Muscle of leg (tissue), 11 donors: Measurements from ENCODE around the gene THSD7A. TPM values are rescaled to one million over a fixed set of nuclear protein-coding genes. Genes with fewer than 3 reads are reported as not detected.
A peak's percentile ranks its signal among the peaks of the same experiment; 100 is the strongest.

ENCODE experiments used
- DNase-seq: peaks from one replicate; pipeline ENCODE4 v3.0.0; 2013
- H3K27ac ChIP-seq: one replicate; pipeline ENCODE4 v1.5.1; 2013; ENCODE audit warnings: mild to moderate bottlenecking, low read length, control low read depth
- H3K27me3 ChIP-seq: one replicate; pipeline ENCODE4 v1.6.1; 2013; ENCODE audit warnings: low read length; ENCODE audit not compliant: control insufficient read depth, insufficient read depth
- H3K36me3 ChIP-seq: one replicate; pipeline ENCODE4 v1.6.1; 2013; ENCODE audit warnings: low read length; ENCODE audit not compliant: control insufficient read depth, insufficient read depth
- H3K4me1 ChIP-seq: one replicate; pipeline ENCODE4 v1.6.1; 2013; ENCODE audit warnings: low read length; ENCODE audit not compliant: control insufficient read depth, insufficient read depth
- H3K4me3 ChIP-seq: one replicate; pipeline ENCODE4 v1.5.1; 2013; ENCODE audit warnings: low read length, control low read depth
- H3K9me3 ChIP-seq: replicated peaks from 2 replicates; pipeline ENCODE4 v1.6.1; 2013; ENCODE audit warnings: low read depth, low read length; ENCODE audit not compliant: control insufficient read depth
- WGBS: methylation state at CpG from one replicate; pipeline ENCODE4 v1.1.5; 2013; ENCODE audit warnings: missing lambda C conversion rate; ENCODE audit not compliant: insufficient coverage; 5-methylcytosine and 5-hydroxymethylcytosine counted together
- polyA plus RNA-seq, 8 donors: library from polyadenylated mRNA; unstranded; fragments of 120-200 nt; gene quantifications; one replicate each; pipeline versions ENCODE4 v1.2.1 to v1.2.3, GENCODE V29; 2013; ENCODE audit warnings: inconsistent platforms in 1 of 8, low replicate concordance in 1 of 8; ENCODE audit not compliant: insufficient read length in 8 of 8, insufficient read depth in 1 of 8
- total RNA-seq: library from RNA; stranded (reverse); fragments of 120-200 nt; gene quantifications from one replicate; pipeline ENCODE4 v1.2.4, GENCODE V29; 2013

Gene THSD7A
- total and polyA plus RNA-seq, 9 donors: 2.5 to 6.4 (median 3.6) TPM

DNA sequence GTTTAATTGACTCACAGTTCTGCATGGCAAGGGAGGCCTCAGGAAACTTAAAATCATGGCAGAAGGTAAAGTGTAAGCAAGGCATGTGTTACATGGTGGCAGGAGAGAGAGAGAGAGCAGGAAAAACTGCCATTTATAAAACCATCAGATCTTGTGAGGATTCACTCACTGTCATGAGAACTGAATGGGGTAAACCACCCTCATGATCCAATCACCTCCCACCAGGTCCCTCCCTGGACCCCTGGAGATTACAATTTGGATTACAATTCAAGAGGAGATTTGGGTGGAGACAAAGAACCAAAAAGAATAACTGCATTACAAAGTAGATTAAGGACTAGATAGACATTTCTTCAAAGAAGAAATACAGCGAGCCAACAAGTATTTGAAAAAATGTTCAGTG, 324.1 kb downstream of the THSD7A start:
- Histone ChIP-seq H3K27me3 (no peaks in the 10 kb centered on the region), H3K36me3 (no peaks in the 10 kb centered on the region), H3K9me3 (peaks cover 4% of the 10 kb centered on the region), H3K27ac (no peak overlapping the region), H3K4me1 (no peaks in the 10 kb centered on the region), H3K4me3 (no peak overlapping the region)
- DNase-seq: no peak
- WGBS: no CpG with 5 or more reads among the region's 1 CpG

- Histone ChIP-seq H3K9me3 (peaks cover 4% of the 10 kb centered on the region), H3K27ac (no peak overlapping the region), H3K4me1 (no peaks in the 10 kb centered on the region), H3K4me3 (no peak overlapping the region), H3K36me3 (no peaks in the 10 kb centered on the region), H3K27me3 (no peaks in the 10 kb centered on the region)
- DNase-seq: peak; percentile 32
Measured at GRCh38 chr7:11506417-11506816, 325.6 kb downstream of the THSD7A start.

- H3K9me3 ChIP-seq: peaks cover 4% of the 10 kb centered on the region
- no peaks in the 10 kb centered on the region for H3K36me3 ChIP-seq
- H3K27me3 ChIP-seq: no peaks in the 10 kb centered on the region
- no peak overlapping the region for H3K27ac ChIP-seq
- no peak for DNase-seq
- no peaks in the 10 kb centered on the region for H3K4me1 ChIP-seq
- no CpG with 5 or more reads among the region's 3 CpGs for WGBS
- H3K4me3 ChIP-seq: no peak overlapping the region
Measured at GRCh38 chr7:11505471-11505985, 326.5 kb downstream of the THSD7A start.

GRCh38 chr7:11492307-11492706, 339.7 kb downstream of the THSD7A start:
- H3K27ac ChIP-seq: no peak overlapping the region
- peak; percentile 5 for DNase-seq
- H3K27me3 ChIP-seq: no peaks in the 10 kb centered on the region
- H3K4me1 ChIP-seq: no peaks in the 10 kb centered on the region
- no peaks in the 10 kb centered on the region for H3K36me3 ChIP-seq
- no CpG with 5 or more reads among the region's 1 CpG for WGBS
- H3K9me3 ChIP-seq: no peaks in the 10 kb centered on the region
- no peak overlapping the region for H3K4me3 ChIP-seq

- Histone ChIP-seq H3K27me3 (no peaks in the 10 kb centered on the region), H3K27ac (no peak overlapping the region), H3K9me3 (no peaks in the 10 kb centered on the region), H3K36me3 (no peaks in the 10 kb centered on the region), H3K4me1 (no peaks in the 10 kb centered on the region), H3K4me3 (no peak overlapping the region)
- DNase-seq: no peak
- WGBS: 81% methylated on average over 3 of the region's 4 CpGs
Measured at GRCh38 chr7:11491811-11492210, 340.2 kb downstream of the THSD7A start.

GRCh38 chr7:11489280-11489679, 342.7 kb downstream of the THSD7A start:
- H3K4me1 ChIP-seq: no peaks in the 10 kb centered on the region
- H3K36me3 ChIP-seq: no peaks in the 10 kb centered on the region
- H3K9me3 ChIP-seq: no peaks in the 10 kb centered on the region
- no peaks in the 10 kb centered on the region for H3K27me3 ChIP-seq
- H3K4me3 ChIP-seq: no peak overlapping the region
- H3K27ac ChIP-seq: no peak overlapping the region
- no peak for DNase-seq

- WGBS: no CpG with 5 or more reads among the region's 2 CpGs
- peak; percentile 17 for DNase-seq
Measured at GRCh38 chr7:11486271-11486670, 345.7 kb downstream of the THSD7A start.

GRCh38 chr7:11485636-11486035, 346.4 kb downstream of the THSD7A start:
- H3K36me3 ChIP-seq: no peaks in the 10 kb centered on the region
- DNase-seq: peak; percentile 21
- H3K4me3 ChIP-seq: no peak overlapping the region
- H3K4me1 ChIP-seq: no peaks in the 10 kb centered on the region
- no peaks in the 10 kb centered on the region for H3K9me3 ChIP-seq
- H3K27me3 ChIP-seq: no peaks in the 10 kb centered on the region
- no peak overlapping the region for H3K27ac ChIP-seq

More at GRCh38 chr7:11486271-11486670, 345.7 kb downstream of the THSD7A start:
- Histone ChIP-seq H3K9me3 (no peaks in the 10 kb centered on the region), H3K27ac (no peak overlapping the region), H3K4me3 (no peak overlapping the region), H3K27me3 (no peaks in the 10 kb centered on the region), H3K4me1 (no peaks in the 10 kb centered on the region), H3K36me3 (no peaks in the 10 kb centered on the region)

- Histone ChIP-seq H3K36me3 (no peaks in the 10 kb centered on the region), H3K27ac (no peak overlapping the region), H3K27me3 (no peaks in the 10 kb centered on the region), H3K9me3 (no peaks in the 10 kb centered on the region), H3K4me1 (no peaks in the 10 kb centered on the region), H3K4me3 (no peak overlapping the region)
- DNase-seq: no peak
- WGBS: no CpG with 5 or more reads among the region's 3 CpGs
Measured at GRCh38 chr7:11480143-11480542, 351.9 kb downstream of the THSD7A start.

- no CpG with 5 or more reads among the region's 3 CpGs for WGBS
- Histone ChIP-seq H3K27me3 (no peaks in the 10 kb centered on the region), H3K9me3 (no peaks in the 10 kb centered on the region), H3K4me1 (no peaks in the 10 kb centered on the region), H3K27ac (no peak overlapping the region), H3K4me3 (no peak overlapping the region), H3K36me3 (no peaks in the 10 kb centered on the region)
- no peak for DNase-seq
Measured at GRCh38 chr7:11478882-11479281, 353.1 kb downstream of the THSD7A start.

DNA sequence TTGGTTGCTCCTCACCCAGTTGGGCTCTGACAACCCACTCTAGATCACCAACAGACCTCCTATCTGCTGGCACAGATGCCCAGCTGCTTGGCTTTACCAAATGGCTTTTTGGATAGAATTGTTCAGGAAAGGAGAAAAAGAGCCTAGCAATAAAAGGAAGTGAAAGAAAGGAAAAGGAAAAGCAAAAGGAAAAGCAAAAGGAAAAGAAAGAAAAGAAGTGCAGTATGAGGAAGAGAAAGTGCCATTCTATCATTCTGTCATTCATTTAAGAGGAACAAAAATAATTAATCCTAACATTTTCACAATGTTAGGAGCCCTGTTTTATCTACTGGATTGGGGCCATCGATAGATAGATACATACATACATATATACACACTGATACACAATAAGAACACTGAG, 353.6 kb downstream of the THSD7A start:
- Histone ChIP-seq H3K4me1 (no peaks in the 10 kb centered on the region), H3K36me3 (no peaks in the 10 kb centered on the region), H3K4me3 (no peak overlapping the region), H3K27ac (no peak overlapping the region), H3K9me3 (no peaks in the 10 kb centered on the region), H3K27me3 (no peaks in the 10 kb centered on the region)
- no peak for DNase-seq
- no CpG with 5 or more reads among the region's 1 CpG for WGBS
